GM19397 (cell line): Measurements from ENCODE around the gene C19orf38.
"Not testable (repeated sequence)": the region's sequence is repeated elsewhere in the genome, so short reads cannot be mapped to it uniquely, and the experiment has no call there.

Experiments used
- ATAC-seq: cut with Tn5 transposase; IDR thresholded peaks from one replicate; pipeline ENCODE4 v1.9.1; 2021; ENCODE audit warnings: mild to moderate bottlenecking, moderate library complexity; ENCODE audit not compliant: unreplicated experiment

The C19orf38 gene

GRCh38 chr19:10872546-10873107 is 24.4 kb downstream of the C19orf38 start:
- ATAC-seq = no peak

- ATAC-seq = no peak
Measured at GRCh38 chr19:10874024-10874423, 25.8 kb downstream of the C19orf38 start.

GRCh38 chr19:10876459-10877240 is 28.4 kb downstream of the C19orf38 start:
- ATAC-seq = peak; percentile 48

- ATAC-seq = not testable (repeated sequence)
Measured at GRCh38 chr19:10877608-10878007, 29.4 kb downstream of the C19orf38 start.

- ATAC-seq = no peak
Measured at GRCh38 chr19:10878253-10878652, 30.0 kb downstream of the C19orf38 start.

- no peak for ATAC-seq
Measured at GRCh38 chr19:10881403-10882107, 33.3 kb downstream of the C19orf38 start.

GRCh38 chr19:10882108-10882457 is 33.9 kb downstream of the C19orf38 start:
- ATAC-seq = no peak

- no peak for ATAC-seq
Measured at GRCh38 chr19:10884274-10884673, 36.1 kb downstream of the C19orf38 start.

GRCh38 chr19:10885201-10886169 is 37.3 kb downstream of the C19orf38 start:
- ATAC-seq = no peak

GRCh38 chr19:10887616-10888367 is 39.6 kb downstream of the C19orf38 start:
- no peak for ATAC-seq

- ATAC-seq = no peak
Measured at GRCh38 chr19:10888421-10888866, 40.2 kb downstream of the C19orf38 start.

- no peak for ATAC-seq
Measured at GRCh38 chr19:10889880-10890279, 41.7 kb downstream of the C19orf38 start.

- ATAC-seq = no peak
Measured at GRCh38 chr19:10891405-10892086, 43.3 kb downstream of the C19orf38 start.

GRCh38 chr19:10892256-10892655 is 44.0 kb downstream of the C19orf38 start:
- no peak for ATAC-seq

GRCh38 chr19:10894911-10895213 is 46.6 kb downstream of the C19orf38 start:
- no peak for ATAC-seq

GRCh38 chr19:10895363-10895762 is 47.1 kb downstream of the C19orf38 start:
- no peak for ATAC-seq

GRCh38 chr19:10895920-10896319 is 47.7 kb downstream of the C19orf38 start:
- no peak for ATAC-seq

- no peak for ATAC-seq
Measured at GRCh38 chr19:10896851-10897526, 48.8 kb downstream of the C19orf38 start.

- no peak for ATAC-seq
Measured at GRCh38 chr19:10898633-10899032, 50.4 kb downstream of the C19orf38 start.
